Peyer's patch (tissue), 4 donors: ENCODE data around the gene BSN. TPM values are rescaled to one million over a fixed set of nuclear protein-coding genes. Genes with fewer than 3 reads are reported as not detected.

Source experiments
- DNase-seq, 3 donors: peaks; one replicate each; pipeline ENCODE4 v3.0.0-alpha.2; 2017 to 2019
- H3K27ac ChIP-seq, 4 donors: fragments of 200-600 bp; sonication (generic); one replicate each; pipeline ENCODE4 v1.5.1; 2016 to 2019
- H3K27me3 ChIP-seq, 2 donors: fragments of 200-600 bp; sonication (generic); one replicate each; pipeline ENCODE4 v1.5.1; 2019
- H3K36me3 ChIP-seq, 3 donors: fragments of 200-600 bp; sonication (generic); one replicate each; pipeline ENCODE4 v1.5.1; 2016 to 2019
- H3K4me1 ChIP-seq, 4 donors: fragments of 200-600 bp; sonication (generic); one replicate each; pipeline ENCODE4 v1.5.1; 2016 to 2019
- H3K4me3 ChIP-seq, 4 donors: fragments of 200-600 bp; sonication (generic); 1 replicate in 3 of 4; 2 replicates in 1 of 4; pipeline ENCODE4 v1.5.1; 2016 to 2019; ENCODE audit warnings: mild to moderate bottlenecking in 1 of 4
- H3K9me3 ChIP-seq, 4 donors: fragments of 200-600 bp; sonication (generic); one replicate each; pipeline ENCODE4 v1.5.1; 2016 to 2019; ENCODE audit warnings: mild to moderate bottlenecking in 1 of 4
- CTCF ChIP-seq, 6 experiments: fragments of 450-650 bp in 4 of 6; fragments of 200-600 bp in 2 of 6; sonication (generic) in 1 of 6; IDR thresholded peaks; one replicate each; pipeline ENCODE4 v1.5.1; 2017 to 2019; ENCODE audit warnings: antibody characterized with exemption in 6 of 6, mild to moderate bottlenecking in 3 of 6, moderate library complexity in 1 of 6
- POLR2A ChIP-seq, 2 donors: fragments of 450-650 bp; IDR thresholded peaks; one replicate each; pipeline ENCODE4 v1.5.1; 2017; ENCODE audit warnings: antibody characterized with exemption in 2 of 2, mild to moderate bottlenecking in 2 of 2, moderate library complexity in 2 of 2
- total RNA-seq, 4 donors: library from RNA; depleted of rRNA; stranded (reverse); fragments of >200 nt; gene quantifications; one replicate each; pipeline ENCODE4 v1.1.0, GENCODE V29; 2016

Gene BSN
- total RNA-seq, 4 donors from 2014 or later = 0.18 to 3.3 (median 0.85) TPM

- no peaks in the 10 kb centered on the region for H3K9me3 ChIP-seq
- TF ChIP-seq POLR2A (IDR thresholded peaks at IDR 0.05) (no peak), CTCF (IDR thresholded peaks at IDR 0.05) (no peak)
- H3K4me1 ChIP-seq = no peaks in the 10 kb centered on the region
- DNase-seq = peak in 1 of 3 donors; percentile 43
- H3K36me3 ChIP-seq = no peaks in the 10 kb centered on the region
- no peaks in the 10 kb centered on the region for H3K27me3 ChIP-seq
- no peak overlapping the region for H3K27ac ChIP-seq
- no peak overlapping the region for H3K4me3 ChIP-seq
These were observed 56.5 kb downstream of the BSN start for GRCh38 chr3:49610666-49611280.

DNA sequence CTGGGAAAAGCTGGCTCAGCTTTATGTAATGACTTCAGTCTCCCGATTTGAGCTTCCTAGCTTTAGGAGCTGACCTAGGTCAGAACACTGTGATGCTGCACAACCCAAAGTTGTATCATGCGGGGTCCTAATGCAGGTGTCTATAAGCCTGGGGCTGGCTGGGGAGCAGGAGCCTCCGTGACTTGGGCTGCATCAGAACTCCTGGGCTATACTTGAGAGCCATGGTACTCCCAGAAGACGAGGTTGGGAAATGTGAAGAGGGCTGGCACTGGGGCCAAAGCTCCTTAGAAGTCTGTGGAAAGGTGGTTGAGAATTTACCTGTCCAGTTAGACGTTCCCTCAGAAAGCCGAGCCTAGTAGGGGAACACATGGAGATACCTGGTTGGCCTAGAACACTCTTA, 57.0 kb downstream of the BSN start:
- peak in 1 of 3 donors; percentile 10 for DNase-seq
- no peak overlapping the region for H3K4me3 ChIP-seq

GRCh38 chr3:49611719-49612118, 57.4 kb downstream of the BSN start:
- Histone ChIP-seq H3K27me3 (no peaks in the 10 kb centered on the region), H3K36me3 (no peaks in the 10 kb centered on the region)

More for the DNA sequence above, 57.0 kb downstream of the BSN start:
- Histone ChIP-seq H3K9me3 (no peaks in the 10 kb centered on the region), H3K36me3 (no peaks in the 10 kb centered on the region), H3K27me3 (no peaks in the 10 kb centered on the region), H3K27ac (no peak overlapping the region), H3K4me1 (no peaks in the 10 kb centered on the region)
- TF ChIP-seq CTCF (IDR thresholded peaks at IDR 0.05) = no peak
- no peak for TF ChIP-seq POLR2A (IDR thresholded peaks at IDR 0.05)

DNA sequence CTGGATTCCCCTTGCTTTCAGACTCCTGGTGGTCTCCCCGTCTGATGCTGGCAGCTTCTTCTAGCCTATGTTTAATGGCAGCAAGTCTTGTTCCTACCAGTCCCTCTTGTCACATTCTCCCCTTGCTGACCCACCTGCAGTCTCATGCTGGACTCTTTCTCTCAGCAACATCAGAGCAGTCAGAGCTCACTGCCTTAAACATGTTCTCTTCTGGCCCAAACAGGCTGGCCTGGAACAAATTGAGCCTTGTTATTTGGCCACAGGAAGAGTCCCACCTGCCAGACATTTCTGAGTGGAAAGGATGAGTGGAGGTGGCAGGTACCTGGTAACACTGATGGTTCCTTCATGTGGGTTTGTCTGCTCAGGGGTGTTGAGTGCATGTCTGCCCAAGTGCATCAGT, 60.7 kb downstream of the BSN start:
- no peaks in the 10 kb centered on the region for H3K36me3 ChIP-seq
- TF ChIP-seq CTCF (IDR thresholded peaks at IDR 0.05) = no peak
- no peak for TF ChIP-seq POLR2A (IDR thresholded peaks at IDR 0.05)

More at GRCh38 chr3:49611719-49612118, 57.4 kb downstream of the BSN start:
- Histone ChIP-seq H3K4me1 (no peaks in the 10 kb centered on the region), H3K27ac (no peak overlapping the region), H3K9me3 (no peaks in the 10 kb centered on the region), H3K4me3 (no peak overlapping the region)
- DNase-seq = peak in 1 of 3 donors; percentile 5
- TF ChIP-seq CTCF (IDR thresholded peaks at IDR 0.05) (no peak), POLR2A (IDR thresholded peaks at IDR 0.05) (no peak)

DNA sequence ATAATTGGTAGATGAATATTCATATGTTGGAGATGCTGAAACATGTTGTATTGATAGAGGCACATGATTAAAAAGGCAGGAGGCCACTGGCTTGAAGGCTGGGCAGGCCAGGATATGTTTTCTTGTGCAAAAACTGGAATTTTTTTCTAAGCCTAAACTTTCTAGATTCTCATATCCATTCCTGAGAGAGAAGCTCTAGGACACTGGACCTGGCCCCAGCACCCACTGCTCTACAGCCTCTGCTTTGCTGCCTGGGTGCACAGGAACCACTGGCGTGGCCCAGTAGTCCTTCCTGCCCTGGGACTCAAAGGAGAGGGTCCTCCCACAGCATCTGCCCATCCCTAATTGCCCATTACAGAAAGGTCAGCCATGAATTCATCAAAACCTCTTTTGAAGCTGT, 61.8 kb downstream of the BSN start:
- Histone ChIP-seq H3K36me3 (no peaks in the 10 kb centered on the region), H3K4me3 (no peak overlapping the region), H3K9me3 (no peaks in the 10 kb centered on the region), H3K27me3 (no peaks in the 10 kb centered on the region), H3K27ac (no peak overlapping the region), H3K4me1 (no peaks in the 10 kb centered on the region)
- TF ChIP-seq POLR2A (IDR thresholded peaks at IDR 0.05) (no peak), CTCF (IDR thresholded peaks at IDR 0.05) (no peak)
- DNase-seq = no peak

More for the DNA sequence above, 60.7 kb downstream of the BSN start:
- Histone ChIP-seq H3K27me3 (no peaks in the 10 kb centered on the region), H3K4me1 (no peaks in the 10 kb centered on the region), H3K9me3 (no peaks in the 10 kb centered on the region), H3K4me3 (no peak overlapping the region), H3K27ac (no peak overlapping the region)
- DNase-seq = peak in 1 of 3 donors; percentile 25
